IPS DF 19.7 (cell line): Measurements from ENCODE around the gene RIPPLY2.
"Not testable (repeated sequence)": the region's sequence is repeated elsewhere in the genome, so short reads cannot be mapped to it uniquely, and the experiment has no call there.

Experiments
- DNase-seq: peaks from one replicate; pipeline ENCODE4 v3.0.0-alpha.2; 2013; ENCODE audit warnings: low read depth, low spot score

Gene RIPPLY2

DNA sequence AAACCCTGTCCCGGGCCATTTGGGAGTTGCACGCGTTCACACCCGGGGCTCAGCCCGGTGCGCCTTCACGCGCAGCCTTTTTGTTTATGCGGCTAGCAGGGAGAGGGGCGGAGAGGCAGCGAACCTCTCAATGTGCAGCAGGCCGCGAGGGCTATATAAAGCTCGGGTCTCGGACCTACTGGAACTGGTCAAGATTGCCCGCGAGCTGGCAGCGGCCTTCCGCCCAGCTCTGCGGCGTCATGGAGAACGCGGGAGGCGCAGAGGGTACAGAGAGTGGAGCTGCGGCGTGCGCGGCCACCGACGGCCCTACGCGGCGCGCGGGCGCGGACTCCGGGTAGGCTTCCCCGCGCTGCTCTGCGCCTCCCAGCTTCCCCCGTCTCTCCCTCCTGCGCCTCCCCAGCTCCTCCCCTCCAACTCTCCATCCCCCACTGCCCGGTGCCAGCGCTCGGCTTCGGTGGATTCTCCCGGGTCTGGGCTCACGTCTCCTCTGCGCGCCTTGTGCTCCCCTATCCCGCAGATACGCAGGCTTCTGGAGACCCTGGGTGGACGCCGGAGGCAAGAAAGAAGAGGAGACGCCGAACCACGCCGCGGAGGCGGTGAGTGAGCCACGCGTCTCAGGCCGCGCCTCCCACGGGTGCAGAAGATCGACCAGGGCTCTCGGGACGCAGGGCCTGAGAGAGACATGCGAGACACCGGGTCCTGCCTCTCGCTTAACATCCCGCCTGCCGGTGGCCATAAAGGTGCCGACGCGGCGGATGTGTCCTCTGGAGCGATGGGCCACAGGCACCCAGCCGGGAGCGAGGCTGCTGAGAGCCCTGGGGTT, at the start of gene RIPPLY2:
Gene RIPPLY2, plus strand, starts transcription at position 183 of the 823 bp plus-strand sequence. Its CDS starts 57 bp downstream, at position 240.
- no peak for DNase-seq

DNA sequence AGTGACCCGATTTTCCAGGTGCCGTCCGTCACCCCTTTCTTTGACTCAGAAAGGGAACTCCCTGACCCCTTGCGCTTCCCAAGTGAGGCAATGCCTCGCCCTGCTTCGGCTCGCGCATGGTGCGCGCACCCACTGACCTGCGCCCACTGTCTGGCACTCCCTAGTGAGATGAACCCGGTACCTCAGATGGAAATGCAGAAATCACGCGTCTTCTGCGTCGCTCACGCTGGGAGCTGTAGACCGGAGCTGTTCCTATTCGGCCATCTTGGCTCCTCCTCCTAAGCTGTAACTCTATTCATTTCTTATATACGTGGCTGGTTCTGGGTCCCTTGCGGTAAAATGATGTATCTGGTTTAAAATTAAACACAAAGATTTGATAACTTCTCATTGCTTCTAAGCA, 49.7 kb upstream of the RIPPLY2 start:
- DNase-seq, result not testable (repeated sequence)

DNA sequence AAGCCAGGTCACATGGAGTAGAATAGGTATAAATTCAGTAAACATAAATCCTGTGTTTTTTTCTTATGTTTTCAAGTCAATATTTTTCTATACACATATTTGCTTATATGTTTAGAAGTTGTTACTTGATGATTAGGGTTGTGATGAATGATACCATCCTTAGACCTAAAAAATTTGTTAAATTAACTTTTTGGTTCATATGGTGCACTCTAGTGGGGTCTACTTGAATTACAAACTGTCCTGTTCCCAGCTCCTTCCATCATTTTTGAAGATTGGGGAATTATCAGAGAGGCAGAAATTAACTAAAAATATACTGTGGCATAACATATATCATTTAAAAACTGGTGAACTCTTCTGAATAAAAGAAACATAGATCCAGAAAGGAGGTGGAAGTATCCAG, 48.3 kb upstream of the RIPPLY2 start:
- DNase-seq, result no peak

DNA sequence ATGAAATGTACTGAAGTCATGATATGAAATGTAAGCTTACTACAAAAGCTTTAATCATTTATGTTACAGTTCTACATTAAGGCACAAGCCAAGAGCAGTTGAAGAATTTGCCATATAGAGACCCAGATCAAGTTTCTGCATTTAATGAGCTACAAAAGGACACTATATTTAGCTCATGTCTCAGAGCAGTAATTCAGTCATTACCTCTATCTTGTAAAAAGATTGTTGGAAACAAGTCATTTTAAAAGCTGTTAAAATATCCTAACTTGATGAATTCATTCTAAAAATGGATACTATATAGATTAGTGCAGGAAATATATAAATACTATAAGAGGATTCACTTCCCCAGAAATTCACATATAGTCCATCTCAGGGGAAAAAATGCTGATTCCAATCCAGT, 45.2 kb upstream of the RIPPLY2 start:
- DNase-seq, result no peak

GRCh38 chr6:83808926-83809325, 44.2 kb upstream of the RIPPLY2 start:
- DNase-seq, result no peak

GRCh38 chr6:83812595-83812994, 40.6 kb upstream of the RIPPLY2 start:
- no peak for DNase-seq

DNA sequence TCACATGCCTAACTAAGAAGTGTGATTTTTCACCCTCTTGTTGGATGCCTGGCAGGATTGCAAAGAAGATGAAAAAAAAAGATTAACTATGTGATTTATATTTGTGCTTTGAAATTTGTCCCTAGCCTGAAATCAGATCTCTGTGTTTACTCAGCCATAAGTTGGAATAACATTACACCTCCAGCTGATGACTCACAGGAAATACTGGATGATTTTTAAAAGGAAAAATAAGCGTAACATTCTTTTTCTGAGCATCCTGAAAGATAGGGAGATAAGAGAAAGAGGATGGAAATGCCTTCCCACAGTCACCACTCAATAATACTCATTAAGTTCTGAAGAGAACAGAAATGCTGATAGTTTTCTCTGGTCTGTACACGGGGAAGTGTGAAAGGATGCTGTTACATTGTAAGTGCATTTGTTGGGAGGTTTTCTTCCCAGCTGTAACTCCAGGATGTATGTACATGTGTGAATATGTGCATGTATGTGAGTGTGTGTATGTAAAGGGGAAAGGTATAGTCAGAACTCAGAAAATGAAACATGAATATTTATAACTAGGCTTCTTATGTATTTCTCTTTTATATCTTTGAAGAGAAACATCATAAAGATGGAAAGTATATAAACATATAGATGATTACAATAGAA, 37.4 kb upstream of the RIPPLY2 start:
- DNase-seq, result no peak

DNA sequence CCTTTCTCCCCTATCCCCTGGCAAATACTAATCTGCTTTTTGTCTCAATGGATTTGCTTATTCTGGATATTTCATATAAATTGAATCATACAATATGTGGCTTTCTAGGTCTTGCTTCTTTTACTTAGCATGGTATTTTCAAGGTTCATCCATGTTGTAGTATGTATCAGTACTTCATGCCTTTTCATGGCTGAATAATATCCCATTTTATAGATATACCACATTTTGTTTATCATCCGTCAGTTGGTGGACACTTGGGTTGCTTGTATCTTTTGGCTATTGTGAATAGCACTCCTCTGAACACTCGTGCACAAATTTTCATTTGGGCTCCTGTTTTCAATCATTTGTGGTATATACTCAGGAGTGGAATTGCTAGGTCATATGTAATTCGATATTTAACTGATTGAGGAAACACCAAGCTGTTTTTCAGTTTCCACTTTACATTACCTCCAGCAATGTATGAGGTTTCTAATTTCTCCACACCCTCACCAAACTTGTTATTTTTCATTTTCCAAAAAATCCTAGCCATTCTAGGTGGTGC, 30.5 kb upstream of the RIPPLY2 start:
- DNase-seq, result no peak

DNA sequence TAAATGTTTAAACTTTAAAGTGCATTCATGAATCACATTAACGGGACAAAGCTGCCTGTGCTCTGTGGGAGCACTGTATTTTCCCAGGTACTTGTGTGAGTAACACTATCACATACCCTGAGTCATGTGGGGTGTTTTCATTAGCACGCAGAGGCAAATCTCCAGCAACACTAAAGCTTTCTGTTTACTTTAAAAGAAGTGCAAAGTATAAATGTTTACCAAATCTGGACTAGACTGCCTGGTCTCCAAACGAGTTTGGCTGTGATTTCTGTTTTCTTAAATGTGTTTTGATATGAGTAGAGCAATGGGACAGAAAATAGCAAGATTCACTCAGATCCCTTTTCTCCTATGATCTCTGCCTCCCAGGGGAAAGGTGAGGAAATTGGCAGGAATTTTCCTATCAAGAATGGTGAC, 28.8 kb upstream of the RIPPLY2 start:
- DNase-seq, result no peak

DNA sequence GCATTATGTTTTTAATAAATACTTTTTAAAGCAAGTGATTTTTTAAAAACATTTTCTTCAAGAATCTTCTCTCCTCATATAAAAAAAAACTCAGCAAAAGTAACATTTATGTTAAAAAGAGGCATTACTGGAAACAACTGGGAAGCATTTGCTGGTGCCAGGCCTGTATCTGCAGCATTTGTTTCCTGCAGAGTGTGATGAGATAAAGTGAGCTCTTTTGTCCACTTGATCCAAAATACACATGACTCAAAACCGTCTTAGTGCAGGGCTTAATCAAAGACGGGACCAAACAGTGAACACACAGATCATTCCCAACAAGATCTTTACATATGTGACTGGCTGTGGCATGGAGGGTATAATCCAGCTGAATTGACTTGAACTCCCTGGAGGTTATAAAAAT, 28.3 kb upstream of the RIPPLY2 start:
- DNase-seq, result no peak

DNA sequence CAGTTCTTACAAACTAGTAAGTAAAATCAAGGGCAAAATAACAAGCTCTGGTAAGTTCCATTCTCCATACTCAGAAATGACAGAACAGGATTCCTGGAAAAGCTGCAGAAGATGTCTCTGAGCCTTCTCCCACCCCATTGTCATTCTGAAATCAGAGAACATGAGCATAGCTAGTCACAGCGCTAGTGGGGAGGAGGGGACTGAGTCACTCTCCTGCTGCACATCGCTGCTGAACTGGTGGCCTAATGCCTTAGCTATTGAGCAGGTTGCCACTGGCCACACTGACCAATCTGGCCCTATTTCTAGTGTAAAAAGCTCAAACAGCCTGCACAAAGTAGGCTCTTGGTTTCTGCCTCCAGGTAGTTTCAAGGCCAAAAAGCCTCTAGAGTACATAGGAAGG, 26.1 kb upstream of the RIPPLY2 start:
- DNase-seq, result no peak

DNA sequence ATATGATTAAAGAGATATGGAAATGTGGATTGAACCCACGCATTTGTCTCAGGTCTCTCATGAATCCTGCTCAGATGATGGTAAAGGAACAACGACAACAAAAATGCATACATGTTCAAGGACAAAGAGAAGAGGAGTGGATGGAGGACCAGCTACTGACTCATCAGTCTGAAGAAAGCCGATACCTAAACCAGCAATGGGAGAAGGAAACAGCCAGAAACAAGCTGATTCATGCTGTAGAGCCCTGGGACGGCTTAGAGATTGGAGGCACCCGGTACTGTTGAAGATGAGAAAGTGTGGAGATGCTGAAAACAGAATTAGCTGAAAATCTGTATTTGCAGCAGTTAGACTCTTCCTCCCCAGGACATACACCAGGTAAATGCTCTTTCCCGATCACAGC, 14.4 kb upstream of the RIPPLY2 start:
- DNase-seq, result no peak

DNA sequence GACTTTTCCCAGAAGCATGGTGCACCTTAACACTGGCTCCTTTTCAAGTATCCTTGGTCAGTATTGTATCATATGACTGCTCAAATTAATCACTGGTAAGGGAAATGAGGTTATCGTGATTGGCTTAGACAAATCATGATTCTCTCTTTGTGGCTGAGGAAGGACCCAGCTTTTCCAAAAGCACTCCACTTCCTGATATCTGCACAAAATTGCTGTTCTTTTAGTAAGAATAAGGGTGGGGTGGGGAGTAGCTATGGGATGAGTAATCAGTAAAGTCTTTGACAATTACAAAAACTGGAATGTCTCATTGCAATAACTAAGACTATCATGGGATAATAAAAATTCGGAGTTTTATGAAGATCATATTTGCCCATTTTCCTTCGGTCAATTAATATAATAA, 9.0 kb upstream of the RIPPLY2 start:
- no peak for DNase-seq

DNA sequence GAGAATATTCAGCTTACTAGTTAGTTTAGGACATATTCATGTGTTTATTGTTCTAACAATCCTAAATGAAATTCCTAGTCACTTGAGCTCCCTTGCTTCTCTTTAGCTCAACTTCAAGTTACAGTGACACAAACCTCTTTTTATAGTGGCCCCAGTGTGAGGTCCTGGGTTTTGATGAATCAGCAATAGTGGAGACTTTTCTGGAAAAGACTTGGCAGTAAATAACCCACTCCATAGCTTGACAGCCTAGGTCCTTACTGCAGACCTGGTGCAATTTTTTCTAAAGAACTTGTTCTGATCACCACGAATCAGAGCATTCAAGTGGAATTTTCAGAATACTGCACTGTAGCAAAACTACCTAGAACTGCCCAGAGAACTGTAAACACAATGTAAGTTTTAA, 6.9 kb upstream of the RIPPLY2 start:
- no peak for DNase-seq

GRCh38 chr6:83847179-83847578, 6.0 kb upstream of the RIPPLY2 start:
- no peak for DNase-seq

DNA sequence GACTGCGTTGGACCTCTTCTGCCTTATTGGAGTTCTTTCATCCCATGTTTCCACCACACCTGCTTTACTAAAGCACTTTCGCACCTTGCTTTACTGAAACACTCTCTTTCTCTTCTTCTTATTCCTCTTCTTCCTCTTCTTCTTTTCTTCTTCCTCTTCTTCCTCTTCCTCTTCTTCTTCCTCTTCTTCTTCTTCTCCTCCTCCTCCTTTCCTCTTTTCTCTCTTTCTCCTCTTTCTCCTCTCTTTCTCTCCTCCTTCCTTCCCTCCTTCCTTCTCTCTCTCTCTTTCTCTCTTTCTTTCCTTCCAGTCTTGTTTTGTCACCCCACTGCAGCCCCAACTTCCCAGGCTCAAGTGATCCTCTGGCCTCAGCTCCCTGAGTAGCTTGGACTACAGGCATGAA, 4.0 kb upstream of the RIPPLY2 start:
- no peak for DNase-seq

- no peak for DNase-seq
Observed at GRCh38 chr6:83849610-83850009, 3.5 kb upstream of the RIPPLY2 start.

GRCh38 chr6:83852528-83853177, 507 bp upstream of the RIPPLY2 start:
- no peak for DNase-seq

DNA sequence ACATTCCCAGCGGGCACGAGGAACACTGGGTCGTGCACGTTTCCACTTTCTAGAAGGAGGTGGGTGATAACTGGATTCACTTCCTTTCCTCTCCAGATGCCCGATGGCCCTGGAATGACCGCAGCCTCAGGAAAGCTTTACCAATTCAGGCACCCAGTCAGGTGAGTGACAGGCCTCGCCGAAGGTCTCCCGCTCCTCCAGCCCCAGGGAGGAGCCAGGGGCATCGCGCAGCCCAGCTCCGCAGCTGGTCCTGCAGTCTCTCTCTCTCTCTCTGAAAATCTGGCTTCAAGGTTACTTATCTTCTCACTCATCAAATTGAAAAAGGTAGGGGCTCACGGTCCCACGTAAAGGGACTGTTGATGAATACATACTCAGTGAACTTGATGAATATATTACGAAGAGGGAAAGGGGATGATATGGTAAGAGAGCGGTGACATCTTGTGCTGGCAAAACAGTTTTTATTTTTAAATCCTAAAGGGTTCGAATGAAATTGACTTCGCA, 891 bp downstream of the RIPPLY2 start:
- no peak for DNase-seq

GRCh38 chr6:83854766-83855165, 1.6 kb downstream of the RIPPLY2 start:
- DNase-seq, result no peak

DNA sequence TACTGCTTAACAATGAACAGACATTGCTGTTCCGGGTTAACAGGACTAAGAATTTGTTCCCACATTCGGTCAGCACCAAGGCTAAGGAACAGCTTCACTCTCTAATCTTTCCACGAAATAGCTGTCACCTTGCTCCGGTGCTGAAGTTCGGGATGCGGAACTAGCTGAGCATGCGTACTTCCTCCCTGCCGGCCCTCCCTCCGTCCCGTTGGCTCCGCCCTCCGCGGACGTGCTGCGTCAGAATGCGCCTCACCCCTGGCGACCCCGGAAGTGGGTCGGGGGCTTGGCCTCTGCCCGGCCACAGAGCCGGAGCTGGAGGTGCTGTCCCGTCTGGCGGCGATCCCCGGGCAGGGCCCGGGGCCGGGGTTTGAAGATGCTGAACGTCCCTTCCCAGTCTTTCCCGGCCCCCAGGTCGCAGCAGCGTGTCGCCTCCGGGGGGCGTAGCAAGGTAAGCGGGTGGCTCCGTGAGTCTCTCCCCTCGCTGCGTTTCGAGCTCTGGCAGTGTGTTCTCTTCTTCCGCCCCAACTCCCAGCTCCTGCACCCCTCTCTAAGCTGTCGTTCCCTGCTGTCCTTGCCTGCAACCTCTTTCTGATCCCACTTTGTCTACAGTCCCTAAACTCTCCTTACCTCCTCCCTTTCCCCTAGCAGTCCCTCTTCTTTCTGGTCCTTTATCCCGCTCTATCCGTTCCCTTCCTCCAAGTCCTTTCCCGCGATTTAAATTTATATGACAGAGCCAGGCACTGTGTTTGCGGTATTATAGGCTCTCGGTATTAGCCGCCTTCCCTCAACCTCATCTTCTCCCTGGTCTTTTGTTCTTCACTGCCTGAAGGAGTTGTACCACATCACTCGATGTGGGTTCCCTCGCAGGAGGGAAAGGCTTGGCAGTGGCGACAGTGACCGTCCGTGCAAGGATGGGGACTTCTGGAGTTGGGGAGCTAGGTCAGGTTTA, 6.5 kb downstream of the RIPPLY2 start, which contains the start of gene CYB5R4:
Gene CYB5R4, plus strand, starts transcription at position 280 of the 949 bp plus-strand sequence. Its CDS starts 94 bp downstream, at position 374.
- peak; percentile 86 for DNase-seq
